Cardiac fibroblast (primary cell): ENCODE measurements around the gene USP35.

Experiments used
- DNase-seq, 2 donors: peaks; one replicate each; pipeline versions ENCODE4 v3.0.0 to v3.0.0-alpha.2; 2010; ENCODE audit warnings: low read depth in 2 of 2
- H3K4me3 ChIP-seq, 2 donors: replicated peaks in 1 of 2; 1 replicate in 1 of 2; 2 replicates in 1 of 2; pipeline ENCODE4 v1.5.1; 2011; ENCODE audit warnings: low read depth in 2 of 2, low read length in 2 of 2, mild to moderate bottlenecking in 2 of 2, moderate library complexity in 1 of 2
- TF ChIP-seq, protein P1 (sequence below): IDR thresholded peaks from one replicate; pipeline ENCODE4 v1.5.1; 2011; ENCODE audit warnings: low read depth, mild to moderate bottlenecking, low read length, inconsistent platforms

USP35 gene

DNA sequence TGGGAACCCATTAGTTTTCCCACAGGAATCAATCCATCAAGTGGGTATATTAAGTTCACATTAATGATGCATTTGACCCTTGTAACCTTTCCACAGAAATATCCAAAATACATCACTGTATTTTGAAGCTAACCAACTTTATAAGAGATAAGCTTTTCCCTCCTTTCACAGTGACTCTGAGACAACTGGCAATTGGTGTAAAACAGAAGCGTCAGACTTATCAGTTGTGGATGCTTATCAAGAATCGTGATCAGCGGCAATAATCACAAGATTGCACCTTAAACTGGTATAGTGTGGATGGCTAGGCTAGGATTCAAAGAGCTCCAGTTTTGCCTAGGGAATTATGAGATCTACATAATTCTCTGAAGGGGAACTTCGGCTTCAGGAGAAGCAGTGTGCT, 73.1 kb downstream of the USP35 start:
- TF ChIP-seq, protein P1, sequence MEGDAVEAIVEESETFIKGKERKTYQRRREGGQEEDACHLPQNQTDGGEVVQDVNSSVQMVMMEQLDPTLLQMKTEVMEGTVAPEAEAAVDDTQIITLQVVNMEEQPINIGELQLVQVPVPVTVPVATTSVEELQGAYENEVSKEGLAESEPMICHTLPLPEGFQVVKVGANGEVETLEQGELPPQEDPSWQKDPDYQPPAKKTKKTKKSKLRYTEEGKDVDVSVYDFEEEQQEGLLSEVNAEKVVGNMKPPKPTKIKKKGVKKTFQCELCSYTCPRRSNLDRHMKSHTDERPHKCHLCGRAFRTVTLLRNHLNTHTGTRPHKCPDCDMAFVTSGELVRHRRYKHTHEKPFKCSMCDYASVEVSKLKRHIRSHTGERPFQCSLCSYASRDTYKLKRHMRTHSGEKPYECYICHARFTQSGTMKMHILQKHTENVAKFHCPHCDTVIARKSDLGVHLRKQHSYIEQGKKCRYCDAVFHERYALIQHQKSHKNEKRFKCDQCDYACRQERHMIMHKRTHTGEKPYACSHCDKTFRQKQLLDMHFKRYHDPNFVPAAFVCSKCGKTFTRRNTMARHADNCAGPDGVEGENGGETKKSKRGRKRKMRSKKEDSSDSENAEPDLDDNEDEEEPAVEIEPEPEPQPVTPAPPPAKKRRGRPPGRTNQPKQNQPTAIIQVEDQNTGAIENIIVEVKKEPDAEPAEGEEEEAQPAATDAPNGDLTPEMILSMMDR: no peak
- DNase-seq: no peak

DNA sequence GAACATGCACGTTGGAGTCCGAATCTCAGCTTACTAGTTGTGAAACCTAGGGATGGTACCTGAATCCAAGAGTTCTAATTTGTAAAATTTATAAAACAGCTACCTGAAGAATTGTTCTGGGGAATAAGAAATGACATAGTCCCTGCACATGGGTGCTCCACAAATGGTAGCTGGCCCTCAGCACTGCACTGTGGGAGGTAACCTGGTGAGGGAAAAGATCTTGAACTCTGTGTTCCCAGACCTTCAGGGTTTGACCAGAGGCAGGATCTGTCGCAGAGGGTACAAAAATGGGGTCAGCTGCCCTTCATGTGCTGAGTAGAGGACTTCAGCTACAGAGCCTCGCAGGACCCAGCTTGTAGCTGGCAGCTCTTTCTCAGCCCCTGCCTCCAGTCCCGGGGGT, 73.5 kb downstream of the USP35 start:
- DNase-seq: no peak
- TF ChIP-seq, protein P1: no peak
- H3K4me3 ChIP-seq: no peak overlapping the region

More for the DNA sequence above, 73.1 kb downstream of the USP35 start:
- no peak overlapping the region for H3K4me3 ChIP-seq

DNA sequence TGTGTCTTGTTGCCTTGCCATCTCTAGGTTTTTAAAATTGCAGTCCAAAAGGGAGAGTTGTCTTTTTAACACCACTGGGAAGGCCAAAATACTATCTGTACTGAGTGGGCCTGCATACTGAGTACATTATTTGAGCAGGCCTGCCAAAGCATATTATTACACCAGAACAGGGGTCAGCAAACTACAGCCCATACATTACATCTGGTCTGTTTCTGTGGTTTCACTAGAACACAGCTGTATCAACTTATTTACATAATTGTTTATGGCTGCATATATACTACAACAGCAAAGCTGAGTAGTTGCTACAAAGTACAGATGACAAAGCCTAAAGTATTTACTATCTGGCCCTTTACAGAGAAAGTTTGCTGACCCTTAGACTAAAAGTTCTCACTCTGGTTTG, 74.0 kb downstream of the USP35 start:
- no peak overlapping the region for H3K4me3 ChIP-seq
- TF ChIP-seq, protein P1: no peak
- DNase-seq: no peak
